GM12878 (cell line): ENCODE measurements around the gene KCND2.

Source experiments
- CREB1 ChIP-seq: IDR thresholded peaks from 2 replicates; pipeline ENCODE4 v1.6.1; 2012; ENCODE audit warnings: low read depth, mild to moderate bottlenecking, inconsistent platforms
- CTCF ChIP-seq, 3 experiments: IDR thresholded peaks in 2 of 3; conservative IDR thresholded peaks in 1 of 3; 2 replicates each; pipeline ENCODE4 v1.5.1; 2011; ENCODE audit warnings: low read depth in 3 of 3, low read length in 3 of 3, mild to moderate bottlenecking in 3 of 3, control low read depth in 2 of 3, moderate library complexity in 2 of 3, inconsistent platforms in 1 of 3, mixed read lengths in 1 of 3; ENCODE audit not compliant: control insufficient read depth in 2 of 3, insufficient read depth in 1 of 3; ENCODE audit errors: extremely low read depth in 1 of 3
- DPF2 ChIP-seq: fragments of 450-650 bp; IDR thresholded peaks from 2 replicates; pipeline ENCODE4 v1.6.1; 2017; ENCODE audit warnings: mild to moderate bottlenecking
- EGR1 ChIP-seq, 2 experiments: IDR thresholded peaks; 1 replicate in 1 of 2; 2 replicates in 1 of 2; pipeline ENCODE4 v1.6.1; 2011 to 2012; ENCODE audit warnings: low read depth in 2 of 2, low read length in 2 of 2, borderline replicate concordance in 1 of 2, mild to moderate bottlenecking in 1 of 2, moderate library complexity in 1 of 2
- EP300 ChIP-seq, 2 experiments: fragments of 150-350 bp in 1 of 2; IDR thresholded peaks; 2 replicates each; pipeline ENCODE4 v1.6.1; 2011 to 2012; ENCODE audit warnings: low read depth in 2 of 2, low read length in 2 of 2, borderline replicate concordance in 1 of 2, improper control_type of control experiment in 1 of 2, inconsistent platforms in 1 of 2; ENCODE audit not compliant: control insufficient read depth in 1 of 2
- ETV6 ChIP-seq, 2 experiments: fragments of 450-650 bp in 1 of 2; IDR thresholded peaks in 1 of 2; conservative IDR thresholded peaks in 1 of 2; 2 replicates each; pipeline ENCODE4 v1.6.1; 2014; ENCODE audit warnings: antibody characterized with exemption in 1 of 2, borderline replicate concordance in 1 of 2, low read depth in 1 of 2, mild to moderate bottlenecking in 1 of 2, moderate library complexity in 1 of 2
- GABPA ChIP-seq: IDR thresholded peaks from 2 replicates; pipeline ENCODE4 v1.6.1; 2014; ENCODE audit warnings: antibody characterized with exemption, low read depth, mild to moderate bottlenecking, inconsistent platforms
- JUNB ChIP-seq: IDR thresholded peaks from 2 replicates; pipeline ENCODE4 v1.6.1; 2016; ENCODE audit warnings: antibody characterized with exemption, mild to moderate bottlenecking
- POLR2A ChIP-seq: IDR thresholded peaks from 2 replicates; pipeline ENCODE4 v1.6.1; 2011; ENCODE audit warnings: low read depth, mild to moderate bottlenecking, low read length
- RBBP5 ChIP-seq: fragments of 200-600 bp; sonication (generic); conservative IDR thresholded peaks from 2 replicates; pipeline ENCODE4 v1.6.1; 2016

GRCh38 chr7:120460949-120461348 is 188.0 kb downstream of the KCND2 start:
- TF ChIP-seq EGR1 (IDR thresholded peaks at IDR 0.05; ENCODE audit: borderline replicate concordance in 1 of 2, low read depth in 2 of 2, low read length in 2 of 2) (no peak), CTCF (IDR thresholded peaks at IDR 0.05 in 2 of 3, conservative IDR thresholded peaks at IDR 0.05 in 1 of 3; ENCODE audit: control insufficient read depth in 2 of 3, extremely low read depth in 1 of 3, insufficient read depth in 1 of 3, low read depth in 3 of 3, low read length in 3 of 3) (no peak), CREB1 (no peak), EP300 (IDR thresholded peaks at IDR 0.05; ENCODE audit: borderline replicate concordance in 1 of 2, control insufficient read depth in 1 of 2, low read depth in 2 of 2, low read length in 2 of 2) (no peak), RBBP5 (no peak), GABPA (no peak), POLR2A (no peak), ETV6 (conservative IDR thresholded peaks at IDR 0.05 in 1 of 2, IDR thresholded peaks at IDR 0.05 in 1 of 2; ENCODE audit: borderline replicate concordance in 1 of 2, low read depth in 1 of 2) (no peak), DPF2 (no peak), JUNB (no peak)
